NOMO-1 (cell line): ENCODE measurements around the gene RNF166.

Source experiments
- DNase-seq, 2 experiments: peaks; one replicate each; lab custom pipeline; 2025; ENCODE audit not compliant: unreplicated experiment in 2 of 2; lab: John Stamatoyannopoulos, UW

RNF166 gene

DNA sequence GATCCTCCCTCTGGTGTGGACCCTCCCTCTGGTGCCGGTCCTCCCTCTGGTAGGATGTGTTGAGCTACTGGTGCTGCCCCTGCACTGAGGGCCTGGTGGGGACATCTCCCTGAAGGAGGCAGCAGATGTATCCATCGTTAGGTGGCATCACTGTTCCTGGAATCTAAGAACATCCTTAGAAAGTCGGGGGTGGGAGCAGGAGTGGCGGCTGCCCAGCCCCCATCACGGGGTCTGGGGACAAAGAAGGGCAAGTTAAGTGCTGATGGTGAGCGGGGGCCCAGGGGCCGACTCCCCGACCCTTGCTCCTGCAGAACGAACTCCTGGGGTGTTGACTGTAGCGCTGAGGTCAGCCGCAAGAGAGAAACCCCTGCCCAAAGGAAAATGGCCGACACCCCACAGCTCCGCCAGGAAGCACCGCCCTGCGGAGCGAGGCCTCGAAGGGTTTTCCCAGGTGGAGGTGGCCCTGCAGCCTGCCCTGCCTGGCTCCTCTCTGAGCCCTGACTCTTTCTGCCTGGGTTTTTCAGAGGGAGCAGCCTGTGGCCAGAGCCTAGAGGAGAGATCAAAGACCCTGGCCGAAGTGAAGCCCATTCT, 5.6 kb upstream of the RNF166 start:
- DNase-seq = no peak

DNA sequence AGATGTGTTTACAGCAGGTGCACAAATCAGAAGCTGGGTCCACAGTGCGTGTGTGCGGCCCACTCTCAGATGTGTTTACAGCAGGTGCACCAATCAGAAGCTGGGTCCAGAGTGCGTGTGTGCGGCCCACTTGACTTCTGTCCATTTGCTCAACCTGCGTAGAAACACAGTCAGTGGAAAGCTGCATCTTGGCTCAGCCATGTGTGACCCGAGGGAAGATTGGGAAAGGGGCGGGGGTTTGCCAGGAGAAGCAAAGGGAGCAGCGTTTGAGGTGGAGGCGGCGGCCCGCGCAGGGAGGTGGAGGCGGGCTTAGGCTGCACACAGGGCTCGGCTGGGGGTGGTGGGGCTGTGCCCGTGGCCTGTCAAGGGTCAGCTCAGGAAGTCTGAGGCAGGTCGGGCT, 4.3 kb upstream of the RNF166 start:
- DNase-seq = no peak

DNA sequence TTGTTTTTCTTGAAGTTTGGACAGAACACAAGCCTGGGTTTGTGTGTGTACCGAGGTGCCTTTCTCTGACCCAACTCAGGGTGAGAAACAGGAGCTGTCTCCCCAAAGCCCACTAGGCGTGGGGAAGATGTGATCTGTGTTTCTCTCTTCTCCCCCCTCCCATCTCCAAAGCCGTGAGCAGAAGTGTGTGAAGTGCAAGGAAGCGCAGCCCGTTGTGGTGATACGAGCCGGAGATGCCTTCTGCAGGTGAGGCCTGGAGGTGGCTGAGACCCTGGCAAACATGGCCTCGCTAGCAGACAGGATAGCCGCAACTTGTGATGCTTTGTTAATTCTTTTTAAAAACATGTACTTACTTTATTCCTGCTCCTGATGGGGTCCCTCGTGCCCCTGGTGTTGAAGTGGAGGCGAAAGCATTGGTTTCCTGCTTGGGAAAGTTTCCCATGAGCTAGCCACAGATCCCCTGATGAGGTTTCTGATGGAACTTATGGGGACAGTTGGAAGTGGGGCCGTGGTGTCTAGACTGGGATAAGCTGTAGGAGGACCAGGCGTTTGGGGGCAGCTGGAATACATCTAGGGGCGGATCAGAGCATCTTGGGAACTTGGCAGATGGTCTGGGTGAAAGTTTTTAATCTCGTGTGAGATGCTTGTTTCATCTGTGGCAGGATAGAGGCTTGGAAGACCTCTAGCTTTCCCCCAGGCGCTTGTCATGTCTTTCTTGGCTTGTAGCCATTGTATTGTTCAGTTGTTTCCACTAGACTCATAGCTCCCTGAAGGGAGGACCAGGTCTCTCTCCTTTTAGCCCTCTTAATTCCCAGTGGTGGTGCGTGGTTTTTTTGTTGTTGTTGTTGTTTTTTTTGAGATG, 988 bp upstream of the RNF166 start:
- DNase-seq = no peak

DNA sequence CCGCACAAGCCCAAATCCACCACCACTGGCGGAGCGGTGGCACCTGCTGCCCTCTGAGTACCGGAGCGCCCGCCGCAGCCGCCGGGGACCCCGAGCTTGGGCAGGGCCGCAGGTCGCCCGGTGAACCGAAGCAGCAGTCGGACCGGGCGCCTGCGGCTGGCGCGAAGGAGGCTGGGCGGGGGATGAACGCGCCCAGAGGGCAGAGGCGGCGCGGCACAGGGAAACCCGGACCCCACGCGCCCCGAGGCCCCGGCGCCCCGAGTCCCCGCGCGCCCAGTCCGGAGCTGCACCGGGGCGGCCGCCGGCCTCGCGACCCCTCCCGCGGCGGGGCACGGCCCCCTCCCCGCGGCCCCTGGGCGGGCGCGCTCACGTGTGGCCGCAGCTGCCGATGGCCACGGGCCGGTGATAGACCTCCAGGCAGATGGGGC, 393 bp downstream of the RNF166 start:
- DNase-seq = no peak

DNA sequence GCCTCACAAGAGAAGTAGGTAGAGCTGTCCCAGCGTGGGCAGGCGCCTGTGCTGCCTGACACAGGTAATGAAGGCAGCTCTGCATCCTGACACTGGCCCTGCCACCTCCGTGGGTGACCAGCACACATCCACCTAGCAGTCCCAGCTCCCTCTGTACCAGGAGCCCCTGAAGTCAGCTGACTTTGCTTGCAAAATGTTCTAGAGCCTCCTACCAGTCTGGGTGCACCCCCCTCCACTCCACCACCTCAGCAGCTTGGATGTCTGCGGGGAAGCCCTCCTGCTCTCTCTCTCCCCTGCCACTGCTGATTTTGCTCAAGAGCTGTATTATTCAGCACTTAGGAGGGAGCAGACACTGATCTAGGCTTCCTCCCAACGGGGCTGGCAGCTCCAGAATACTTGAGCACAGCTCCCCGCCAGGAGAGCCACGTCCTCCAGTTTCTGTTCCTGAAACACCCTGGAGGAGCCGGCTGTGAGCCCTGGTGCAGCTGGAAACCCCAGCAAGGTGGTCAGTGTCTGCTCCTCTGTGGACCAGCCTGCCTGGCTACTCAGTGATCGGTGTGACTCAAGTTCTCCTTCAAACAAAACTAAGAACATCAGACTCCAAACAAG, 1.0 kb downstream of the RNF166 start:
- DNase-seq = peak; percentile 57 to 62

DNA sequence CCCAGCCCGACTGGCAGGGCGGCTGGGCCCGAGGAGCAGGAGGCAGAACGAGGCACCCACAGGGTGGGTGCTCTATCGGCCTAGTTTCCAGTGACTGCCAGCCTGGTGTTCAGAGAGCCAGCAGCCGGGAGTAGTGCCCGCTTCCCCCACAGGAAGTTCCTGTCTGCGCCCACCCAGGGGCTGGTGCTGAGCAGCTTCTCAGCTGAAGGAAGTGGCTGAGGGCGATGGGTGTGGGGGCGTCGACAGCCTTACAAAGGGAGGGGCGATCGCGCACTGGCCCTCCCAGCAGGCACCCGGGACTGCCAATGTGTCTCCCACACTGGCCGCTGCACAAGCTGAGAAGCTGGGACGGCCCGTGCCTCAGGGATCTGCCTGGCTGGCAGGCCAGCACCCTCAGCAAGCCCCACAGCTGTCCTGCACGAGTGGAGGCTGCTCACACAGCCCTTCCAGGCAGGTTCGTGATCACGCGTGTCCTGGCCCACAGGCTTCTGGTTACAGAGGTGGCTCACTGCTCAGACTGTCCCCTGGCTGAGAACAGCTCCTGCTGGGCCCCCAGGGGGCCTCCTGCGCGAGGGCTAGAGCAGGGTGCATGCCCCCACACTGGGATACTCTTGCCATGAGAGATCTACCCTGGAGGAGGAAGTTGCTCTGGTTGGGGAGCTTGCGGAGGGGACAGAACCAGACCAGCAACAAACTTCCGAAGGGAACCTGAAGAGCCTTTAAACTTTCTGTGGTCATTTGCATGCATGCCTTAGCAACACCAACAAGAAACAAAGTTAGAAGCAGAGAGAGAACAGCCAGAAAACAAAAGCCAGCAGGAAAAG, 2.5 kb downstream of the RNF166 start:
- peak; percentile 61 to 65 for DNase-seq

DNA sequence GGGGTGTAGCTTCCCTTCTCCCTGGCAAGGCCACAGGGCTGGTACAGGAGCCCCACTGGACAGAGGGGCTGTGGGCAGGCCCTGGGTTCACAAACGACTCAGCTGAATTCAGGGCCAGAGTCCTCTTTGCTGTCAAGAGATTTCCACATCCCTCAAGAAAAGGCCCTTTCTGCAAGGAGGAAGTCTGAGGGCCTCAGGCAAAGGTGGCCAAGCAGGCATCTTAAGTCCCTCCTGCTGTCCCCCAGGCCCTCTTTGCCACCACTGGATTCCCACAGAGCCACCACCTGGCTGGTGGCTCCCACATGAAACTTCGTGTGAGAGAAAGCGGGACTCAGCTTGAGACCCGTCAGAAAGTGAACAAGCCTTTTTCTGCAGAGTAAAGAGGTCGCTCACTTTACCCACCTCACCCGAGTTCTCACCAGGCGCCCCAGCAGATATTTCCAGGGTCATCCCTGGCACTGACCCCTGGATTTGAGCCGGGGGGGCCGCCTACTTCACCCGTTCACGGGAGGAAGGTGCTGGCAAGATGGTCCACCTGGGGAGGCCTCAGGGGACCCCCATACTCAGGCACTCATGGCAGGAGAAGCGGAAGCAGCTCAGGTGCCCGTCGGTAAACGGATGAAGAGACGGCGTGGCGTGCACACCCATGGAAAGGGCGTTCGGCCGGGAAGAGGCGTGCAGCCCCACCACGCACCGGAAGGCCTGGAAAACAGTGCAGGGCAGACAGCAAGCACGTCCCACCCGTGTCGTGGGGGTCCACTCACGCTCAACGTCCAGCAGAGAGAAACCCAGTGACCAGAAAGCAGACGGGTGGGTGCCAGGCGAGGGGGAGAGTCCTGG, 3.6 kb downstream of the RNF166 start:
- peak; percentile 43 to 66 for DNase-seq

DNA sequence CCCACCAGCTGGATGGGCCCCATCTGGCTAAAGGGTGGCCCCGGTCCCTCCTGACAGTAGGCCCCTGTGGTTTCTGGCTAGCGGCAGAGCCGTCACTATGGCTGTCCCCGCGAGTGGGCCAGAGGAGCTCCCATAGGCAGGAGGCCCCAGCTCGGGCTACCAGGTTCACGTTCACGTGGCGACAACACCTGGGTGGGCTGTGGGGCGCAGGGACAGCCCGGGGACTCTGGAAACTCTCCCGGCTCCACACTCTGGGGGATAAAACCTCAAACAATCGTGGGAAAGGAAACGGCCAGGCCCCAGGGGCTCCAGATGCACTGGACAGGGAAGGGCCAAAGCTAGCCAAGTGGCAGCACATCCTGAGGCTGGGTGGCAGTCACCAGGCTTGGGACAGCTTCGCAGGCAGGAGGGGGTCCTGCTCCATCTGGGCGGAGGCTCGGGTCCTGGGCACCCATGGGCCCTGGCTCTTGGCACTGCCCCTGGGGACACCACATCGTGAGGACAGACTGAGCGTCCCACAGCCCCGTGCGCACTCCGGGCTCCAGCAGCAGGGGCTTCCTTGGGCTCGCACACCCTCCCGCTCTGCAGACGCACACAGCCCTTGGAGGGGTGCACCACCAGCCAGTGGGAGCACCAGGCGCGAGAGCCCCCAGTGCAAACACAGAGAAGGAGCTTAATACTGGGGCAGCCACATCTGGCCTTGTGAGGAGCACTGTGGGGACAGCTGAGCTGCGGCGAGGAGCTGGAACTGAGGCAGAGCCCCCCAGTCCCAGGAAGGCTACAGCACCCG, 4.4 kb downstream of the RNF166 start:
- no peak for DNase-seq

DNA sequence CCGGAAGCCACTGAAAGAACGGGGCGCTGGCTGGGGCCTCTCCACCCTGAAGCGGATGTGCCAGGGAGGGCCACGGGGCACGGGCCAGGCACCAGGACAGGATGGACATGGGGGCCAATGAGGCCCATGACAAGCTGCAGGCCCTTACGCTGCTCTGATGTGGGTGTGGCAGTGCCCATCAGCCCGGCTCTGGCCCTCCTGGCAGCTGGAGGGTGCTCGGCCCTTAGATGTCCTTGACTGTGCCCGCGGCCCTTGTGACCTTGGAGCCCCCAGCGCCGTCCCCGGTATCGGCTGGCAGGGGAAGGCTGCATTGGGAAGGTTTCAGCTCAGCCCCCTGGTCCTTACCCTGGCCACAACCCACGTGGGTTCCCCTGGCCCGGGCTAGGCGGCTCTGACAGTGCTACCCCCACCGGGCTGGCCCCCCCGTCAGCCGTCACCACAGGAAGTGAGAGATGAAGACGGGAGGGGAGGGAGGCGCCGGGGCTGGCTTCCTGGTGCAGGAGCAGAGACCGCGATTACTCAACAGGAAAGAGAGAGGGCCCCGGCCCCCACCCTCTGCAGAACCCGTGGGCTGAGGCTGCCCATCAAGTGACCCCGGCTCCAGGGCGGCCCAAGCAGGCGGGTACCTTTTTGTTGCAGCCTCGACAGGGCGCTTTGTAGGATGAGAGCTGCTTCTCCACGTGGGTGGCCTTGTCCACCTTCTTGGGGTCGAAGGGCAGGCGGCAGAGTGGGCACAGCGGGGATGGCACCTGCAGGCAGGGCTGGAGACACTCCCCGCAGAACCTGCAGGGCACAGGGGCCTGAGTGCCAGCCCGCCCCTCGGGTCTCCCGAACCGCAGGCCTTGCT, 5.3 kb downstream of the RNF166 start:
- peak; percentile 97 to 98 for DNase-seq

DNA sequence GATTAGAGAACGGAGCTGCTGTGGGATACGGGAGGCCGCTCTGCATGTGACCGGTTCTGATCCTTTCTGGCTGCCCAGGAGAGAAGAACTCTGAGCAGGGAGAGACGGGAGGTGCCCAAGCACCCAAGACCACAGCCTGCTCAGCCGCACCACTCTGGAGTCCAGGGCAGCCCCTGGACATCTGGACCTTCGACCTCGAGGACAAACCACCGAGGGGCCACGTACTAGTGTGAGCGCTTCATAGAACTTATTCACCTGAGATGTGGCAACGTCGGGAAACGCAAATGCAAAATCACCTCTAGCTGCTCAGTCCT, 5.9 kb downstream of the RNF166 start:
- DNase-seq = no peak

DNA sequence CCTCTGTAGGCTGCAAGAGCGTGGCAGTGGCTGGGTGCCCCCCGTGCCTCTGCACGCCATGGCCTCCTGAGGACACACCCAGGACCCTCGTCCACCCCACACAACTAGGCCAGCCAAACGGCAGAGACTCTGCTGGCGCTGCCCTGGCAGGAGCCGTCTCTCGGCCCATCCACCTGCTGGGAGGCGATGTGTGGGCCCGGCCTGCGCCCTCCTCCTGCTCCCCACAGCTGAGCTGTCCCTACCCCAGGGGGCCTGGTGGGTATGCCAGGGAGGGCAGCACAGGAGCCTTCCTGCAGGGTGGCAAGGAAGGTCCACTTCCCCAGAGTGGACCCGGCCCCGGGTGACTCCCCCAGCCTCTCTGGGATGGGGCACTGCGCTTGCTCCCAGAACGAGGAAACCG, 7.0 kb downstream of the RNF166 start:
- no peak for DNase-seq

DNA sequence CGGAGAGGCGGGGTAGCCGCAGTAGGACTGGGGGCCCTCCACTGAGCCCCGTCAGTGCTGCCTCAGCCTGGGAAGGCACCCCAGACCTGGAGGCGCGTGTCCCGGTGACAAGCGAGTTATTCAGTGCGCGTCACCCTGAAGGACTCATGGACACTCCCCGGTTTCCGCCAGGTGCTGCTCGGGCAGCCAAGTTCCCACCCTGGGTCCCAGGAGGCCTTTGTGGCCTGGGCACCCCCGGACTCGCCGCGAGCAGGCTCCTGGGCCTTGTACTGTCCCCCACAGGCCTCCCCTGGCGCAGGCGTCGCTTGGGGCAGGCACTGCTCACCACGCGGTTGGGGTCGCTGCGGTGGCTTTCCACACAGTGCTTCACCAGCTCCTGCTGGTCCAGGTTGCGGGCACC, 7.6 kb downstream of the RNF166 start:
- no peak for DNase-seq

DNA sequence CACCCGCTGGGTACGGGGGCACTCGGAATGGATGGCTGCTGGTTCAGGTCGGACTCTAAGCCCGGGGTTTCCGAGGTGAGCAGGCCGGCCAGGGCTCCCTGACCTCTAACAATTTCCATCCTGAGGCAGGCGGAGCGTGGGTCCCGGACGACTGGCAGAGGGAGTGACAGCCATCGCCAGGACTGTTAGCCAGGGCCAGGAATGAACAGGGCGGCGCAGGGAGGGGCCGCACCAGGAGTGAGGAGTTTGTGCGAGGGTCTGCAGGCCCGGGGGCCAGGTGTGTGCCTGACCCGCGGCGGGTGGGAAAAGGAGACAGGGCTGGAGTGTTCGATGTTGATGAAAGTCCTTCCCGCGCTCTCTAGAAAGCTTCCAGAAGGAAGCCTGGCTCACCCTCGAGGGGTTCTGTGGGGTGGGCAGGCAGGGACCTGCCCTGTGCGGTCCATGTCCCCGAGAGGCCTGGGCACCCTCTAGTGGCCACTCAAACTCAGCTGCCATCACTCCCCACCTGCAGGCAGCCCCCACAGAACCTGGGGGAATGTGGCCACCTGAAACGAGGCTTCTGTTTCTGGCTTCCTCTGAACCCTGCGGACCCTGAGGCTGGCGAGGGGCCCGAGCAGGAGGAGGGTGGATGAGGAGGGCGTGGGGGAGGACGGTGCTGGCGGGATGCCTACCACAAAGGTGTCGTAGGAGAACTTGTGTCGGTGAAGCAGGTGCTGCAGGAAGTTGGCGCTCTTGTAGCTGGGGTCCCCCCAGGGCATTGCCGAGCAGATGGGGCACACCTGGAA, 8.2 kb downstream of the RNF166 start:
- no peak for DNase-seq

DNA sequence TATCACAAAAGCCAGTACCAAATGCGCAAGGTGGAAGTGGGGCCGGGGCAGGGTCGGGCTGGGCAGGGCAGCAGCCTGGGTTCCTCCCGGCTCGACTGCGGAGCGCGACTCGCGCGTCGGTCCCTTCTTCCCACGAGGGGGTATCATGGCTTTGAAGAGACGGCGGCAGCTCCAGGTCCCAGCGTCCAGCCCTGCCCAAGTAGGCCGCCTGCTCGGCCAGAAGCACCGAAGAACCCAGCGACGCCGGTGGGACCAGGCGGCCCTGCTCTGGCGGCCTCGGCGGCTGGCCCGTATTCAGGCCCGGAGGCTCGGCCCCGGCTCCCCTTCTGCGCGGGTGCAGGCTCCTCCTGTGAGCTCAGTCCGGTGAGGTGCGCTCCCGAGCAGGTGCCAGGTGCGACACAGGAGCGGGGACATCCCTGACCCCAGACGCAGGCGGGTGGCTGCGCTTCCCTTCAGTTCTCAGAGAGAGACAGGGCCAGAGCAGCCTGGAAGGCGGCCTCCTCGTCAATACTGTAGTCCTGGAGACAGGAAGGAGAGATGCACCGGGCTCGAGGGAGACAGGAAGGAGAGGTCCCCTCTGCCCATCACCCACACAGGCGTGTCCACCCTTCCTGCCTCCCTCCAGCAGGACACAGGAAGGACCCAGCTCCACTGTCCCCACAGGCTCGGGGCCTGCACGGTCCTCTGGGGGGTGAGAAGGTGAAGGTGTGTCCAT, 8.9 kb downstream of the RNF166 start:
- no peak for DNase-seq

DNA sequence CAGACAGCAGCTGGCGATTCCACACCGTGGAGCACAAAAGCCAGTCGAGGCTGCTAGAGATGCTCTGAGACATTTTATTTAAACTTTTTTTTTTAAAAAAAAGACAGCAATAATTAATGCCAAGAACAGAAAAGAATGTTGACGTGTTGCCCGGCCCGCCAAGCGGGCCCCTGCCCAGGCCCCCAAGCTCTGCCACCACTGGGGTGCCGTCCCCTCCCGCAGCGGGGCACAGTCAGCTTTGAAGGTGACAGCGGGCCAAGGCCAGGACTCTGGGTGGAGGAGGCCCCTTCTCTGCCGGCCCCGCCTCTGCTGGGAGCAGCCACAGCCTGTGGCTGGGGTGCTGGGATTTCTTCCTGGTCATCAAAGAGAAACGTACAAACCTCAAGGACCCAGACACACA, 9.8 kb downstream of the RNF166 start:
- DNase-seq = no peak

DNA sequence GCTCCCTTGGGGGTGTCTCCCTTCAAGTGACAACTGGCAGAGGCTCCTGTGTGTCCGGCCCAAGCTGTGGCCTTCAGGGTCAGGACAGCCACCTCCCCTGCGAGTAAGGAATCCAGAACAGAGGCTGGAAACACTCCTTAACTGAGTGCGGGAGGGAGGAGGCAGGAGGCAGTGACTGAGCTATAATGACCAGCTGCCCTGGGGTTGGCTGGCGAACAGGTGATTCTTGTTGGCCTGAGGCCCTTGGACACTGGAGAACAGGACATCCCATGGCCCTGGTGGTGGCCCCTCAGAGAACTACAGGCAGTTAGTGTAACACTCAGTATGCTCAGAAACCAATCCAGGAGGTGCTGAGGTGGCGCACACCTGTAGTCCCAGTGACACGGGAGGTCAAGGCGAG, 10.5 kb downstream of the RNF166 start:
- DNase-seq = no peak

DNA sequence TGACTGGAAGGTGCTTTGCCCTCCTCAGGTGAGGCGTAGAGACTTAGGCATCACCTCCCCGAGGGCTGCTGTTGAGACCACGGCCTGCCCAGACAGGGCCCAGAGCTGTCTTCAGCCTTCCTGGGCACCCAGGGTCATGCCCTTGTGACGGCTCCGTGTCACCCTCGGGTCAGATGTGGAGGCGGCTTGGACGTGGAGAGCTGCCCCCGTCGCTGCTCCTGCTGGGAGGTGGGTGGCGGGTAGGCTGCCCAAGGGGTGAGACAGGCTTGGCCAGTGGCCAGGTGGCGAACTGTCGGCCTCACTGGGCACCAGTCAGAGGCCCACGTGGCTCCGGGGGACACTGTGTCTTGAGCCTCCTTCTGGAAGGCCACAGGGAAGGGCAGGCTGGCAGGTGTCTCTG, 11.0 kb downstream of the RNF166 start:
- DNase-seq = no peak
